ENCODE data around the gene TRIM41. TPM values are rescaled to one million over a fixed set of nuclear protein-coding genes. Genes with fewer than 3 reads are reported as not detected.

Gene TRIM41
- total and polyA plus RNA-seq, 2 of the 13 experiments (the other 11 are each of a cell fraction or from before 2014, with no cell fraction given): 10.2 to 16.7 TPM

GRCh38 chr5:181221792-181222629, 1.1 kb upstream of the TRIM41 start (continued):
- TF ChIP-seq CSRNP2 (CRISPR knock-in tag; conservative IDR thresholded peaks at IDR 0.05; ENCODE audit: low read depth) (0 out of 2 replicates have a peak, but pooled peaks have one; percentile 30), ARHGAP35 (CRISPR knock-in tag; IDR thresholded peaks at IDR 0.05; ENCODE audit: borderline replicate concordance) (peak; percentile 39; the same call in 1 of the 2 replicates), SSRP1 (CRISPR knock-in tag; IDR thresholded peaks at IDR 0.05) (peak; percentile 100), MLLT10 (CRISPR knock-in tag; IDR thresholded peaks at IDR 0.05) (no peak), DNMT1 (CRISPR knock-in tag; IDR thresholded peaks at IDR 0.05) (0 out of 2 replicates have a peak, but pooled peaks have one; percentile 28), ZNF609 (CRISPR knock-in tag; IDR thresholded peaks at IDR 0.05; ENCODE audit: borderline replicate concordance) (peak; percentile 20; the same call in 1 of the 2 replicates), SAP130 (CRISPR knock-in tag; IDR thresholded peaks at IDR 0.05; ENCODE audit: low read depth) (peak; percentile 62), ZNF235 (CRISPR knock-in tag; IDR thresholded peaks at IDR 0.05; ENCODE audit: borderline replicate concordance) (0 out of 2 replicates have a peak, but pooled peaks have one; percentile 83), NCOR1 (IDR thresholded peaks at IDR 0.05; ENCODE audit: borderline replicate concordance, low read length) (peak; percentile 62; the same call in 1 of the 2 replicates), ZNF691 (CRISPR knock-in tag; IDR thresholded peaks at IDR 0.05; ENCODE audit: borderline replicate concordance, low read depth) (peak; percentile 49), SNAI1 (CRISPR knock-in tag; IDR thresholded peaks at IDR 0.05; ENCODE audit: borderline replicate concordance) (peak; percentile 30; the same call in 1 of the 2 replicates), ZBTB2 (CRISPR knock-in tag; IDR thresholded peaks at IDR 0.05; ENCODE audit: low read depth) (peak; percentile 62; the same call in 1 of the 2 replicates), LCORL (IDR thresholded peaks at IDR 0.05) (no peak), LCORL (CRISPR knock-in tag; IDR thresholded peaks at IDR 0.05) (peak; percentile 63), ZNF713 (CRISPR knock-in tag; IDR thresholded peaks at IDR 0.05) (0 out of 2 replicates have a peak, but pooled peaks have one; percentile 68), RFX1 (IDR thresholded peaks at IDR 0.05) (no peak), NCOA5 (CRISPR knock-in tag; IDR thresholded peaks at IDR 0.05) (no peak), ZNF770 (CRISPR knock-in tag; IDR thresholded peaks at IDR 0.05) (0 out of 2 replicates have a peak, but pooled peaks have one; percentile 48)
